HL-60 (cell line): Measurements from ENCODE around the gene PHACTR3.

Source experiments
- DNase-seq, 2 experiments: peaks; one replicate each; pipeline ENCODE4 v3.0.0-alpha.2; 2010 to 2020; ENCODE audit warnings: low read depth in 1 of 2, low spot score in 1 of 2
- H3K27ac ChIP-seq: fragments of 250-450 bp; sonication (Bioruptor Pico); replicated peaks from 2 replicates; pipeline ENCODE4 v1.5.1; 2020; ENCODE audit warnings: mild to moderate bottlenecking, moderate library complexity
- H3K27me3 ChIP-seq: fragments of 250-450 bp; sonication (Bioruptor Pico); 2 replicates; pipeline ENCODE4 v1.5.1; 2021; ENCODE audit warnings: mild to moderate bottlenecking, moderate library complexity; ENCODE audit not compliant: insufficient read depth, poor library complexity, severe bottlenecking
- H3K4me3 ChIP-seq: replicated peaks from 2 replicates; pipeline ENCODE4 v1.5.1; 2011; ENCODE audit warnings: mild to moderate bottlenecking, control low read depth, low read length; ENCODE audit not compliant: insufficient read depth
- CTCF ChIP-seq: IDR thresholded peaks from one replicate; pipeline ENCODE4 v1.5.1; 2011; ENCODE audit warnings: low read length, control low read depth, inconsistent platforms; ENCODE audit not compliant: insufficient read depth
- GABPA ChIP-seq: IDR thresholded peaks from 2 replicates; pipeline ENCODE4 v1.6.1; 2012; ENCODE audit warnings: low read depth
- POLR2AphosphoS5 ChIP-seq: IDR thresholded peaks from 2 replicates; pipeline ENCODE4 v1.6.1; 2012; ENCODE audit warnings: low read depth
- REST ChIP-seq: IDR thresholded peaks from 2 replicates; pipeline ENCODE4 v1.6.1; 2012; ENCODE audit warnings: low read depth; ENCODE audit not compliant: insufficient replicate concordance
- SPI1 ChIP-seq: IDR thresholded peaks from 2 replicates; pipeline ENCODE4 v1.6.1; 2012; ENCODE audit warnings: low read depth, mild to moderate bottlenecking, borderline replicate concordance

PHACTR3 gene

GRCh38 chr20:59812286-59813125 is 208.2 kb downstream of the PHACTR3 start:
- Histone ChIP-seq H3K27me3 (peaks cover 3% of the 10 kb centered on the region), H3K4me3 (no peak overlapping the region), H3K27ac (no peak overlapping the region)
- TF ChIP-seq GABPA (no peak), CTCF (no peak), REST (no peak), POLR2AphosphoS5 (no peak), SPI1 (no peak)
- DNase-seq, result no peak

DNA sequence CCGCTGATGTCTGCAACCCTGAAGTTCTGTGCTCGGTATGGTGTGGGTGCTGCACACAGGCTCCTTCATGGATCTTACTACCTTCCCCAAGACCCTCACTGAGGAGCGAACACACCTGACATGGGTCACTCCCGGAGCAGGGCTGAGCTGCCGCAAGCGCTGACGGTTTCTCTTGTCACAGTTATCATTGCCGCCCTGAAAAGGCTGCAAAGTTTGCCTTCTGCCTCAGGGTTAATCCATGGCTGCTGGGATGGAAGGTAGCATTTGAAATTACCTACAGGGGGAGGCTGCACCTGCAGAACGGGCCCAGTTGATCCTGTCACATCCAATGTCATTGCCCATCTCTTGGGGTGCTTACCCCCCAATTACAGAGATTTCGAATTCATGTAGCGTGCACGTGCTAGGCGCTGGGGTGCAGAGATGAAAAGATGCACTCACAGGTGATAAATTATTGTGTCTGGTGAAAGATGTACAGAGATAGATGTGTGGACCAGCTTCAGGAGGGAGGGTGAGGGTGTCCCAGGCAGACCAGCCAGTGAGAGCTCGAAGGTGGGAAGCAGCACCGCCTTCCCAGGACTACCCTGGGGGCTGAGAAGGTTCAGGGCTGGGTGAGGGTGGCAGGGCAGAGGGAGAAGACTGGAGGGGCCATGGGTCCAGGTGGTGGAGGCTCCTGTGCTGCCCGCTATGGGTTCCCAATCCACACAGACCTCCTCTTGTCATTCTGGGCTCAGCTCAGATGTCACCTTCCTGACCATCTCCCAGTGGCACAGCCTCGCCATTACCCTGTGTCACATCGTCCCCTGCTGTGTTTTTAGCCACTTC is 209.0 kb downstream of the PHACTR3 start:
- Histone ChIP-seq H3K27me3 (peaks cover 3% of the 10 kb centered on the region), H3K4me3 (no peak overlapping the region), H3K27ac (no peak overlapping the region)
- no peak for DNase-seq
- no peak for TF ChIP-seq CTCF
- TF ChIP-seq REST, result no peak
- no peak for TF ChIP-seq GABPA
- no peak for TF ChIP-seq POLR2AphosphoS5
- no peak for TF ChIP-seq SPI1

- TF ChIP-seq GABPA (no peak), POLR2AphosphoS5 (no peak), CTCF (no peak), SPI1 (no peak), REST (no peak)
- DNase-seq, result no peak
- Histone ChIP-seq H3K27me3 (peaks cover 3% of the 10 kb centered on the region), H3K4me3 (no peak overlapping the region), H3K27ac (no peak overlapping the region)
Observed at GRCh38 chr20:59813948-59814839, 209.9 kb downstream of the PHACTR3 start.
